AML-193 (cell line): ENCODE results near the gene SMC6.

Source experiments
- DNase-seq, 2 experiments: peaks; one replicate each; lab custom pipeline; 2025; lab: John Stamatoyannopoulos, UW

The SMC6 gene

GRCh38 chr2:17762451-17762850, 8.8 kb upstream of the SMC6 start:
- DNase-seq = no peak

DNA sequence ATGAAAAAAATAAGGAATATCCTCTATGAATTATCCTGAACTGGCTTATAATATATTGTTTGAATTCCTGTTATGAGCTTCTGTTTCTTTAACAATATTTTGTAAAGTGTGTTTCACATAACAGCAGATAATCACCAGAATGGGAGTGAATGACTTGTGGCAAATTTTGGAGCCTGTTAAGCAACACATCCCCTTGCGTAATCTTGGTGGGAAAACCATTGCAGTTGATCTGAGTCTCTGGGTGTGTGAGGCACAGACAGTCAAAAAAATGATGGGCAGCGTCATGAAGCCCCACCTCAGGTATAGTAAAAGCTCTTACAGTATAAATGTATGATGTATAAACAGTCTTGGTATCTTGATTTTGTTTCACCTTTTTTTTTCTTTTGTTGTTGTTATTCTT, 6.2 kb upstream of the SMC6 start:
- peak; percentile 35 to 61 for DNase-seq

DNA sequence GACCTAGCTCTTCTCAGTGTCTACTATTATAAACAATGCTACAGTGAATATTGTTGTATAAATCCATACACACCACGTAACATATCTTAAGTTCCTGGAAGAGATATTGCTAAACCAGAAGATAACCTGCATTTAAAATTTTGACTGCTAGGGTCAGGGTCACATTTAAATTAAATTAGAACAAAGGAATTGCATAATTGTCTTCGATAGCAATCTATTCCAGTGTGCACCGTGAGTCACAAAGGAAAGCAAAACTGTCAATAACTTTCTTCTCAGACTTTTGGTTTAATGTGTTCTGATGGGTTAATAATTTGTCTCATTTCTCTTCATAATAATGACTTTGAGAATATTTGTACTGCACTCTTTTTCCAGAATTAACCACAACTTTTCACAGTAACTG, 4.5 kb upstream of the SMC6 start:
- peak in 1 of 2 experiments; percentile 25 for DNase-seq

DNA sequence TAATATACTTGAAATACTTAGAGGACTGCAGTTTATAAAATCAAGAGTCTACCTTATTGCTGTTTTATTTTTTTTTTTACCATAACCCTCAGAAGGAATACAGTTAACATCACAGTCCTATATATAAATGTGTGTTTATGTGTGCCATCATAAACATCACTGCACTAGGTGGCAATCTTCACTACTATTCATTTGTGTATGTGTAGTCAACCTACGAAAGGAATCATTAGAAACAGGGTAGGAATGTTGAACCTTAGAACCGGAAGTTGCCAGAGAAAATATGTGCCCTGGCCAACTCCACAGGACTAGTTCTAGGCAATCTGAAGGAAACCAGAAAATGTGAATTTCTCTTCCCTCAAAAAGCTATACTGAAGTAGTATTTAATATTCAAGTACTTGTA, 3.7 kb upstream of the SMC6 start:
- no peak for DNase-seq

DNA sequence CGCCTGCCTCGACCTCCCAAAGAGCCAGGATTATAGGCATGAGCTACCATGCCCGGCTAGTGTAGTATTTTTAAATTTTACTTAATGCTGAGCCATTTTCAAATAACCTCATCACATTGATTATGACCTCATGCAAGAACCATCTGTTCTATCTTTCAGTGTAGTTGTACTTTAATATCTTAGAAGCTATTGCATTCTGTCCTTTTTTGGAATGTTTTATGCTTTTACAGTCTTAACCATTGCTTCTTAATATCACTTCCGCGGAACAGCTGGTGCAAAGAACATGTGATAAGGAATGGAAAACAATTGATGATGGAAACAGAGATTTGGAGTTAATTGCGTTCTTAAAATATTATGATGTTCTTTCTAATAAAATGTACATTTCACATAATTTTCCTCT, 3.1 kb upstream of the SMC6 start:
- no peak for DNase-seq

- DNase-seq = no peak
Observed at GRCh38 chr2:17754773-17755425, 1.3 kb upstream of the SMC6 start.

DNA sequence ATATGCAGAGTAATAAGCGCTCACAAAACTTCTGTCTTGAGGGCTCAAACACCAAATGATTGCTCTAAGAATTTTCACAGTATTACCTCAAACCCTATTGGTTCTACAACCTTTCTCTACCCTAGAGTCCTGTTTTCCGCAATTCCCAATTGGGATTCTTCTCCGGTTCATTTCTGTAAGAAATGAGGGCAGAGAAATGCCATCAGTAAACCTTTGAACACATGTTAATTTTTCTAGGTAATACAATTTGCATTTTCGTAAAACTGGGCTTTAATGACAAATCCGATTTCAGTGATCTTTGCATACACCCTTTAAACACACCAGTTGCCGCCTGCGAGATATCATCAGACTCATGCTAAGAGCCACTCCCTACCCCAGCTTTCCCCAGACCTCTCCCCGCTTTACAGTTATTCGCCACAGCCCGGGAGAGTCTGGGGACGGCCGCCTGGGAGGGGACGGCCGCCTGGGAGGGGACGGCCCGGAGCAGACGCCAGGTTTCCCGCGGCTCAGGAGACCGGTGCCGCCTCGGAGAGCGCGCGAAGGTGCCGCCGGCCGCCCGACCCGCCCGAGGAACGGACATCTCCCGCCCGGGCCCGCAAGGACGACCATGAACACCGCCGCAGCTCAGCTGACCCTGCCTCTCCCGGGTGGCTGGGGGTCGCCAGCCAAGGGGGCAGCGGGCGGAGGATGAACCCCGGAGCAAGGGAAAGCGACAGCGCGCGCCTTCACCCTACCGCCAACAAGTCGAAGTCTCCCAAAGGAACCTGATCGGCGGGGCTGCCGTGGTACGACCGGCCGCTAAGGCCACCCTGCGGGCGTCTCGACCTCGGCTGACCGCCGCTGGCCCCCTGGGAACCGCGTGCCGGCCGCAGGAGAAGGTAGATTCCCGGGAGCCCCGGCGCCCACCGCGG, 463 bp downstream of the SMC6 start:
- peak; percentile 26 to 64 for DNase-seq

GRCh38 chr2:17752246-17752645, 1.4 kb downstream of the SMC6 start:
- DNase-seq = no peak

GRCh38 chr2:17749753-17750438, 3.7 kb downstream of the SMC6 start:
- DNase-seq = no peak

DNA sequence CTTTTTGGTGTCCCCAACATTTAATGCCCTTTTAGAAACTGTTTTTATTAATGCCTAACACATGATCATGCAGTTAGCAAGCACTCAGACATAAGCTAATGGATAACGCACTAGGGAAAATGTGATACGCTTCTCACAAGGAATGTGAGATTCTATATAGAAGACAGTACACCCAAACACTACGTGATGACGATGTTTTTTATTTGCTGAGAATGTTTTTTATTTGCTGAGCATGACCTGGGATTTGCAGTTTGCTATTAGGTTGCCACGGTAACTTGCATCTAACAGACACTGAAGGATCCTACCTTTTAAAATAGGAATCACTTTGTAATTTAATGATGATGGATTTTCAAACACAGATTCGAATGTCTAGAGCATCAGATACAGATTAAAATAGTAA, 4.9 kb downstream of the SMC6 start:
- no peak for DNase-seq

GRCh38 chr2:17747684-17748452, 5.7 kb downstream of the SMC6 start:
- DNase-seq = no peak

DNA sequence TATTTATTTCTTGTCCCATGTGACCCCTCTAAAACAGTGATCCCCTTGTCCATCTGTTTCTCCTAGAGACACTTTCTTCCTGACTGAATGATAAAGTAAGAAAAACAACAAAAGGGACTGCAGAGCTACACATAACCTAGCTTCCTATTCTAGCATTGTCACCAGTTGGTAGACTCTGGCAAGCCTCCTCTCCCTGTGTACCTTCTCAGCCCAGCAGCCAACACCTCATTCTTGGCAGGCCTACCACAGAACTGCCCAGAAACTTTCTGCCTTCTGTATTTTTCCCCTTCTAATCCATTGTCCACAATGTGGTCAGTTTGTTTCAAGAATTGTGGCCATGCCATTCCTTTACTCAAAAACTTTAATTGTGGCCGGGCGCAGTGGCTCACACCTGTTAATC, 13.4 kb downstream of the SMC6 start:
- DNase-seq = no peak

- no peak for DNase-seq
Observed at GRCh38 chr2:17736989-17737388, 16.6 kb downstream of the SMC6 start.

GRCh38 chr2:17735864-17736263, 17.7 kb downstream of the SMC6 start:
- DNase-seq = no peak

DNA sequence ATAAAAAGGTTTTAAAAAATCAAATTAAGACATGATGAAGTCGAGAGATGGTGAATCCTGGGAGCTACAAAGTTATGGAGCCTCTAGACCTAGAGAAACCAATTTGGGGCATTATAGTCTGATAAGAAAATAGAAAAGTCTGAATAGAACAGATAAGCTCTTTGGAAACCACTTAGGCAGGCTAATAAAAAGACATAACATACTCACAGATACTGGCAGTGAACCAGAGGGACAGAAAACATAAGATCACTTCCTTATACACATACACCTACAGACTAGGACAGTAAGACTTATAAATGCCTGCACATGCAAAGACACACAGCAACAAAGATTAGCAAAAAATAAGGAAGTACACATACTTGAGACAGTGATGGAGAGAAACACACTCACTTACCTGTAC, 20.0 kb downstream of the SMC6 start:
- no peak for DNase-seq

GRCh38 chr2:17729880-17730279, 23.7 kb downstream of the SMC6 start:
- DNase-seq = no peak

- DNase-seq = no peak
Observed at GRCh38 chr2:17728210-17728609, 25.4 kb downstream of the SMC6 start.

- peak in 1 of 2 experiments; percentile 9 for DNase-seq
Observed at GRCh38 chr2:17719562-17720371, 33.8 kb downstream of the SMC6 start.

DNA sequence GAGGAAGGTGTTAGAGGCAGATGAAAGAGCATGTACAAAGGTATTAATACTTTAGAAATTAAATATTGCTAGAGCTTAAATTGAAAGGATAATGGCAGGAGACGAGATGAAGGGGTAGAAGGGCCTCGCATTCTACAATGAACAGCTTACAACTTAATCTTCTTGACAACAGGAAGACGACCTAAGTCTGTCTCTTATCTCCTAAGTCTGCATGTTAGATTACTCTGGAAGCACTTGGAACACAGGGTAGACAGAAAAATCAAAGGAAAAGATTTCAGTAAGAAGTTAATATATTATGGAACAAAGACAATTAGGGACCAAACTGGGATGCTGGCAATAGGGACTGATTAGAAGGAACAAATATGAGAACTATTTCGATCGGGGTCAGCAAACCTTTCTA, 34.9 kb downstream of the SMC6 start:
- DNase-seq = no peak

GRCh38 chr2:17717666-17718065, 35.9 kb downstream of the SMC6 start:
- no peak for DNase-seq

GRCh38 chr2:17713291-17713690, 40.3 kb downstream of the SMC6 start:
- no peak for DNase-seq
